Effector CD8-positive, alpha-beta T cell (primary cell): ENCODE data around the gene ADCY1.

Experiments used
- DNase-seq: peaks from one replicate; lab custom pipeline; 2025; lab: John Stamatoyannopoulos, UW

Gene ADCY1

DNA sequence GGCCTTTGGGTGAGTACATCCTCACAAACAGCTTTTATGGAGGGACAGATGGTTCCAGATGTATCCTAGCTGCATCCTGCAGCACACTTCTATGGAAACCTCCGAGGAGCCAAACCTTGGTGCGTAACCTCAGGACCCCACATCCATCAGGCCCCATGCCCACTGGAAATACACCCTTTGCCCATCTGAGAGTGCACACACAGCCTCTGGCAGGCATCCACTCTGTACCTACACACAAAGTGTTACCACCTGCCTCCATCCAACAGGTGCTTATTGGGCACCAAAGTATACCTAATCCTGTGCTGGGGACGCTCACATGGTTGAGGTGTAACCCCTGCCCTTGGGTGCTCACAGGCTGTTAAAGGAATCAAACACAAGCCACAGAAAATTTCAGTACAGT, 117.9 kb downstream of the ADCY1 start:
- no peak for DNase-seq

GRCh38 chr7:45695249-45695995, 121.3 kb downstream of the ADCY1 start:
- DNase-seq, result no peak

DNA sequence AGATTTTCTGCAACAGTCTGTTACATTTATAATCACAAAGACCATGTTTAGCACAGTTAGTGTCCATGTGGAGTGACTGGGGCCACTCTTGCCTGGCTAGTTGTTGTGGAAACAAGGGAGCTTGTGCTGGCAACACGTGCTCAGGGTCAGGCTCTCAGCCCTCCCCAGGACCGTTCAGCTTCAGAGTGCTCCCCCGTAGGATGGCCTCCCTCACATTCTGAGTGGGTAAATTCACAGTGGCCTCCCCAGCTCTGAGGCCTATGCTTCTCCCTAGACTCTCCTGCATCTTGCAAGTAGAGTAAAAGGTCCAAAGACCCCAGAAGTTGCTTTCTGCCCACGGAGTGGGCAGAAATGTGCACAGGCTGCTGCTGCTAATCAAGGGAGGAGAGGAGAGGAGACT, 122.3 kb downstream of the ADCY1 start:
- no peak for DNase-seq

- DNase-seq, result no peak
These were observed 123.5 kb downstream of the ADCY1 start for GRCh38 chr7:45697576-45698136.

GRCh38 chr7:45698303-45699014, 124.3 kb downstream of the ADCY1 start:
- no peak for DNase-seq

- DNase-seq, result no peak
These were observed 124.8 kb downstream of the ADCY1 start for GRCh38 chr7:45699015-45699309.

- DNase-seq, result no peak
These were observed 125.7 kb downstream of the ADCY1 start for GRCh38 chr7:45699726-45700390.

DNA sequence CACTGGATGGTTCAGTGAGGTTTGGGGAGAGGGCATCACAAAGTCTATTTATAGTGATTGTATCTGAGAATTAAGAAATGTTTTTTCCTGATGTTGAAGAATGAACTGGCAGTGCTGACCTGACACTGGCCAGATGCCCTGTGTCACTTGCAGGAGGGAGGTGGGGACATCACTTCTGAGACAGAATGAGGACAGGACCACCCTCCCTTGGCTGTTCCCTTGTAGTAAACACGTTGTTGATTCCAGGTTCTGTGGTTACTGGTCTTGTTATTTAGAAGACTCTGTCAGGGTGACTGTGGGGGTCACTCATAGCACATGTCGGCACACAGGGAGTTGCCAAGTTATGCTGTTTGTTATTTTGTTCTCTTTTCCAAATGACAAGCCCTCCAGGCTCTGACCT, 126.4 kb downstream of the ADCY1 start:
- DNase-seq, result no peak

GRCh38 chr7:45701701-45702510, 127.7 kb downstream of the ADCY1 start:
- no peak for DNase-seq

DNA sequence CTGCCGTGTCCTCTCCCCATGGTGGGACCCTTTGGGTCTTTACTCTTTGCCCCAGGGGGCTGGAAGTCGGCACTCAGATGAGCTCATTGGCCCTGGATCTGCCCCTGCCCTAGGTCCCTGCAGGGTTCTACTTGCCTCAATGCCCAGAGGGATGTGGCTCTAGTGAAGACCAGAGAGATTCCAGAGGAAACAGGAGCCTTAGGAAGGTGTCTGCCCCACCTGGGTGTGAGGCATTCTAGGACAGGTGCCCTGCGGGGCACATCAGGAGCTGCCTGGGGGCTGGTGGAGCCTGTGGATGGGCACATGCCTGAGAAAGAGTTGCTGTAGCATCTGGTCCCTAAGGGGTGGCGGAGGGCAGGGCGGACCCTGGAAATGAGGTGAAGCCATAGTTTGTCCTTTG, 128.6 kb downstream of the ADCY1 start:
- no peak for DNase-seq

- DNase-seq, result no peak
These were observed 129.2 kb downstream of the ADCY1 start for GRCh38 chr7:45703373-45703821.

- no peak for DNase-seq
These were observed 129.9 kb downstream of the ADCY1 start for GRCh38 chr7:45703911-45704682.

GRCh38 chr7:45704683-45705016, 130.5 kb downstream of the ADCY1 start:
- DNase-seq, result no peak

GRCh38 chr7:45708046-45708950, 134.1 kb downstream of the ADCY1 start:
- DNase-seq, result no peak

DNA sequence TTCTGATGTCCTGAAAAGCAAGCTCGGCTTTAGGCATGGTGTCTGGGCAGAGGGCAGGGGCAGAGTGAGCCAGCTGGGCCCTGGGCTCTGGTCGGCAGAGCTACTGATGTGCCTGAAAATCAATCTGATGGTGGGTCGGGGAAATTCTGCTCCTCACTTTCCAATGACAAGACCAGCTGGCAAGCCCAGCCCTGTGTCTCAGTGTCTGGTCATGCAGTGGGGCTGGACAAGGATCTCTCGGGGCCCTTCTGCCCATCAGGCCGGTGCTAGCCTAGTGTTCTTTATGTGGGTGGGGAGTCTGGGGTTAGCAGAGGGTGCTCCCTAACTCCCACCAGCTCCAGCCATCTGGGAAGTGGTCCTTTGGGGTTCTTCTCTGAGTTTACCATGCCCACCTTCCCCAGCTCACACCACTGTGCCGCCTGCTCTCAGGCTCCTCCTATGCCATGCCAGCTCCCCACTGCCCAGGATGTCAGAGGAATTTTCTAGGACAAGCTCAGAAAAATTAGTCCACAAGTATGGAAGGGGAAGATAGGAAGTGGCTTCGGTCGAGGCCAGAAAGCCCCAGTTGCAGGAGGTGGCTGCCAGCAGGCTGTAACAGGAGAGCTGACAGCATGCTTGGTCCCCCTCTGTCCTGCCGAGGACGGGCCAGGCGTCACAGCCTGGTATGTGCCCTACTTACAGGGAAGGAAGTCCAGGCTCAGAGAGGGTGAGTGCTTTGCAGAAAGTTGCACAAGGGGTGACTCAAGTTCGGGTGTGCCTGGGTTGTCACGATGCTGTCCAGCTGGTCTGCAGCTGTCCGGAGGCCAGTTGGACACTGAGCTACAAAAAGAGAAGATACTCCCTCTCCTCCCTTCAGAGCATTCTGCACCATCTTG, 135.2 kb downstream of the ADCY1 start:
- DNase-seq, result no peak

- DNase-seq, result no peak
These were observed 136.3 kb downstream of the ADCY1 start for GRCh38 chr7:45710271-45711160.

DNA sequence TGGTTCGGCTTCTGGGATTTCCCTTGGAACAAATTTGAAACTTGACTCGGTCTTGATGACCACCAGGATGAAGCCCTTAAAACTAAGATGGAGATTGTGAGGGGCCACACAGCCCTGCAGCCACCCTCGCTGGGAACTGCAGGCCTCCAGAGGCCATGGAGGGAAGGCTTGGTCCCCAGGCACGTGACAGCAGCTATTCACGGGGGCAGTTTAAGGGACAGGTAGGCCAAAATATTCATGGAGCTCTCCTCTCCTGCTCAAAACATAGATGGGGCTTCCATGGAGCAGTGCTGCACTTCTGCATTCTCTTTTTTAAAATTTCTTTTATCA, 137.0 kb downstream of the ADCY1 start:
- DNase-seq, result no peak

DNA sequence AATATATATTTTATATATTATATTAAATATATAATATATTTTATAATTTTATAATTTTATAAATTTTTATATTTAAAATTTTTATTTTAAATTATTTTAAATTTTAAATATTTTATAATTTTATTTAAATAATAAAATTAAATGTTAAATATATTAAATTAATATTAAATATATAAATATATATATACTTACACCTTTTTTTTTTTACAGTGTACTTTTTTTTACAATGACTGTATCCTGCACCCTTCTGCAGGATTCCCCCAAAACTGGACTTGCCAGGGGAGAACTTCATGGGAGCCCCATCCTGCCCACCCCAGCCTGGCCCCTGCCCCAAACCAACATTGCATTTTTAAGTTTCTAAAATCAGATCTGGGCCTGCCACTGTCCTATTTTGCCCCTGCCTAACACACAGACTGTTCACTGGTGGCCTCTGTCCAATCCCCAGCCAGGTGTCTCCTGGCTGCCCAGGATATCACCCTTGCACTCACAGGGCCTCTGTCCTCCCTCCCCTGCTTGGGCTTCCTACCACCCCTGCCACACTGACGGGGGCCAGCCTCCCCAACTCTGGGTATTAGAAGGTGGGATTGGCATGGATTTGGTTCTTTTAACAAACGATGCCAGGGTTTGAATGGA, 138.0 kb downstream of the ADCY1 start:
- no peak for DNase-seq
